CD4-positive, alpha-beta T cell treated with Interferon alpha-2 for 1 hour (primary cell): ENCODE data around the gene WDPCP.
A peak's percentile ranks its signal among the peaks of the same experiment; 100 is the strongest.
"Not testable (repeated sequence)": the region's sequence is repeated elsewhere in the genome, so short reads cannot be mapped to it uniquely, and the experiment has no call there.

Experiments
- DNase-seq, 2 donors: peaks; one replicate each; pipeline ENCODE4 v3.0.0-alpha.2; 2020 to 2022

WDPCP gene

GRCh38 chr2:63590626-63591408 lies 2.5 kb upstream of the WDPCP start:
- no peak for DNase-seq

GRCh38 chr2:63589148-63589958 lies 1.1 kb upstream of the WDPCP start:
- peak in 1 of 2 donors; percentile 13 for DNase-seq

GRCh38 chr2:63587814-63588384 lies 378 bp downstream of the WDPCP start:
- DNase-seq: no peak

GRCh38 chr2:63582873-63583272 lies 5.4 kb downstream of the WDPCP start:
- no peak for DNase-seq

- no peak for DNase-seq
These were observed 6.8 kb downstream of the WDPCP start for GRCh38 chr2:63581298-63581961.

- DNase-seq: no peak
These were observed 7.5 kb downstream of the WDPCP start for GRCh38 chr2:63580651-63581297.

- no peak for DNase-seq
These were observed 9.5 kb downstream of the WDPCP start for GRCh38 chr2:63578767-63579166.

GRCh38 chr2:63576546-63576945 lies 11.7 kb downstream of the WDPCP start:
- no peak for DNase-seq

GRCh38 chr2:63573726-63574345 lies 14.4 kb downstream of the WDPCP start:
- DNase-seq: not testable (repeated sequence)

- not testable (repeated sequence) for DNase-seq
These were observed 15.3 kb downstream of the WDPCP start for GRCh38 chr2:63573026-63573425.

GRCh38 chr2:63572001-63572400 lies 16.3 kb downstream of the WDPCP start:
- DNase-seq: no peak

GRCh38 chr2:63571291-63571690 lies 17.0 kb downstream of the WDPCP start:
- DNase-seq: no peak

GRCh38 chr2:63569740-63570139 lies 18.5 kb downstream of the WDPCP start:
- DNase-seq: no peak

GRCh38 chr2:63562751-63563150 lies 25.5 kb downstream of the WDPCP start:
- DNase-seq: no peak

- DNase-seq: not testable (repeated sequence)
These were observed 29.4 kb downstream of the WDPCP start for GRCh38 chr2:63558922-63559321.

GRCh38 chr2:63557819-63558218 lies 30.5 kb downstream of the WDPCP start:
- DNase-seq: not testable (repeated sequence)

GRCh38 chr2:63555931-63556330 lies 32.3 kb downstream of the WDPCP start:
- DNase-seq: no peak

GRCh38 chr2:63555299-63555698 lies 33.0 kb downstream of the WDPCP start:
- DNase-seq: no peak

- no peak for DNase-seq
These were observed 35.2 kb downstream of the WDPCP start for GRCh38 chr2:63553049-63553448.

GRCh38 chr2:63545023-63545422 lies 43.3 kb downstream of the WDPCP start:
- no peak for DNase-seq

GRCh38 chr2:63544017-63544627 lies 44.2 kb downstream of the WDPCP start:
- DNase-seq: peak in 1 of 2 donors; percentile 13
